ENCODE data around the gene SLC5A8.

Gene SLC5A8, protein sequence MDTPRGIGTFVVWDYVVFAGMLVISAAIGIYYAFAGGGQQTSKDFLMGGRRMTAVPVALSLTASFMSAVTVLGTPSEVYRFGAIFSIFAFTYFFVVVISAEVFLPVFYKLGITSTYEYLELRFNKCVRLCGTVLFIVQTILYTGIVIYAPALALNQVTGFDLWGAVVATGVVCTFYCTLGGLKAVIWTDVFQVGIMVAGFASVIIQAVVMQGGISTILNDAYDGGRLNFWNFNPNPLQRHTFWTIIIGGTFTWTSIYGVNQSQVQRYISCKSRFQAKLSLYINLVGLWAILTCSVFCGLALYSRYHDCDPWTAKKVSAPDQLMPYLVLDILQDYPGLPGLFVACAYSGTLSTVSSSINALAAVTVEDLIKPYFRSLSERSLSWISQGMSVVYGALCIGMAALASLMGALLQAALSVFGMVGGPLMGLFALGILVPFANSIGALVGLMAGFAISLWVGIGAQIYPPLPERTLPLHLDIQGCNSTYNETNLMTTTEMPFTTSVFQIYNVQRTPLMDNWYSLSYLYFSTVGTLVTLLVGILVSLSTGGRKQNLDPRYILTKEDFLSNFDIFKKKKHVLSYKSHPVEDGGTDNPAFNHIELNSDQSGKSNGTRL

GRCh38 chr12:101209319-101210302 lies at the start of gene SLC5A8:
Gene SLC5A8, minus strand, starts transcription at chr12:101210238. Its CDS starts 390 bp downstream, at chr12:101209848.
- DNase-seq: no peak

DNA sequence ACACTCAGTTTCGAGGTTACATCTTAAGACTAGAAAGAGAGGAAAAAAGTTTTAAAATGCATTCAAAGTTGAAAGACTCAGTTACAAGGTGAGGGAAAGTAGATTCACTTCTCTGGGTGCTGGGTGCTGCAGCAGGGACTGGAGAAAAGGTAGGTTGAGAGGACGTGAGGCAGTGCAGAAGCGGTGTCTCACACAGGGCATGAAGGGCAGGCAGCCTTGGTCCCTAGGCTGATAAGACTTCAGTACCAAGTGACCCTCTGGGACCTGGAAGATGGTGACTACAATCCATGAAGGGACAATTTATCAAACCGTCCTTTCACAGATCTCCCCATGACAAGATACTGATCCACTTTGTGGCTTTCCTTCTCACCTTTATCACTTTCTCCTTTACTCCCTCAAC lies 47.3 kb upstream of the SLC5A8 start:
- no peak for DNase-seq

- DNase-seq: no peak
These were observed 46.2 kb upstream of the SLC5A8 start for GRCh38 chr12:101256266-101256665.

GRCh38 chr12:101243616-101244015 lies 33.6 kb upstream of the SLC5A8 start:
- DNase-seq: no peak

DNA sequence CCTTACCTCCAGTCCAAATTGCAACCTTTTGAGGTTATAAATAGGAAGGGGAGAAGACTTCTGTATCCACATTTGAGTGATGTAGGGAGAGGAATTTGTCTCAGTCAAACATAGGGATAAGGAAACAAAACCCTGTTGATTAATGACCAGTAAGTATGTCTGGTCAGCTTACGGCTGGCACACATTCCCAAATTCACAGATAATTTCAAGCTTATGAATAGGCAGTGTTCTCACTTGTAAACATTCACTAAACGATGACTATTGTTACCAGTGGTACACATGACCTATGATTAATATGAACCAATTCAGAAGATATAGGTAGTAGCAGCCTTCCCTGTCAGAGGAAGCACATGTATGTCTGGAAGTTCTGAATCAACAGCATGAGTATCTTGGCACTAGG lies 33.0 kb upstream of the SLC5A8 start:
- DNase-seq: no peak

DNA sequence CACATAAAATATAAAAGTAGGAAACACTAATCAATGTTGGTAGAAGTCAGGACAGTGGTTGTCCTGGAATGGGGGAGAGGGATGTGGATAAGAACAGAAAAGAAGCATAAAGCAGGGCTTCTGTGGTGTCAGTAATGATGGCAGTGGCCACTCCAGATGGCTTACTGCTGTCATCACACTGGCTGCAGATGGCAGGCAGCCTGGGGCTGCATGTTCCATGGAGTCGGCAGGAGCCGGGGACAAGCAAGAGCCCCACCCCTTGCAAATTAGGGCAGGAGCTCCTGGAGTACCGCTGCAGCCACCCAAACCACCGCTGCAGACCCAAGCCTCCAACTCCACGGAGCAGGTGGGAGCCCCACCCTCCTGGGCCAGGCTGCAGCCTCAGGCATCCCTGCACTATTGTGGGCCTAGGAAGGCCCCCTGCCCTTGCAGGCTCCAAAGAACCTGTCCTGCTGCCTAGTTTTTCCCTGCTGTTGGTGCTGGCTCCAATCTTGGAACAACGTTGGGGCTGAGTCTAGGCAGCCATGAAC lies 28.8 kb upstream of the SLC5A8 start:
- DNase-seq: no peak

DNA sequence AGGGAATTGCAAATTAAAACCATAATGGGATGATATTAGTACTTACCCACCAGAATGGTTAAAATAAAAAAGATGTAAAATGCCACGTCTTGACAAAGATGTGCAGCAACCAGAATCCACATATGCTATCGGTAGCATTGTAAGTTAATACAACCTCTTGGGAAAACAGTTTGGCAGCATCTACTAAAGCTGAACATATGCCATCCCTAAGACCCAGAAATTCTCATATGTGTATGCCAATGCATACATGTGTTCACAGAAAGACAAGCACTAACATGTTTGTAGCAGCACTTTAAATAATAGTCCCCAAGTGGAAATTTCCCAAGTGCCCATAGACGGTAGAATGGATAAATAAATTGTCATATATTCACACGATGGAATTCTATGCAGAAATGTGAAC lies 28.3 kb upstream of the SLC5A8 start:
- DNase-seq: no peak

DNA sequence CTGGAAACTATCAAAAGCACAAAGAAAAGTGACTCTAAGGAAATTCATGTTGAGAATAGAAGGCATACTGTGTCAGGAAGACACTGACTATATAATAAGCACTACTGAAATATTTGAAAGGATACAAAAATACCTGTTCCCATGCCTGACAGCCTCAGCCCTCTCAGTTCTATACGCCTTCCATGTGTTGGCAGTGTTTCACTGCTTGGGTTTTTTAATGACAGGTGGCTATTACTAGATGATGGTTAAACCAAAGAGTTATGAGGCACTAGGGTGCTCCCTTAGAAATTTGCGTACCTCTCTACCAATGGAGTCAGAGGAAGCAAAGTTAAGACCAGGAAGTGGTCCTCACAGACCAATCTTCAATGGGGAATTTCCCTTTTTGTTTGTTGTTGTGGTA lies 25.6 kb upstream of the SLC5A8 start:
- DNase-seq: no peak

GRCh38 chr12:101231636-101232035 lies 21.6 kb upstream of the SLC5A8 start:
- DNase-seq: no peak

DNA sequence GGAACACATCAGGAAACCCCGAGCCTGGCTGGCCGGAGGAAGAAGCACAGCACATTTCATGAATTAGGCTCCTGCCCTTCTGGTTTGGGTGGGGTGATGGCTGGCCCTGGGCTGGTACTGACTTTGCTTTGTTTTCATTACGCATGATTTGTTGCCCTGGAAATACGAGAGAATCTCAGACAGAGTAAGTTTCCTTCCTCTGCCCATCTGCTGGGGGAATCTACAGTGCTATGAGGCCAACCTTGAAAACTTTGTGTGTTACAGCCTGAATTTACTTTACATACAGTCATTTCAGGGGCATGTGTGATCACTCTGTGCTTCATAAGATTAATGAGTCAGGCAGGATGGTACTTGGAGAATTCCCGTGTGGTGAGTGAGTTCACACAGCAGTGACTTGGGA lies 20.5 kb upstream of the SLC5A8 start:
- no peak for DNase-seq

DNA sequence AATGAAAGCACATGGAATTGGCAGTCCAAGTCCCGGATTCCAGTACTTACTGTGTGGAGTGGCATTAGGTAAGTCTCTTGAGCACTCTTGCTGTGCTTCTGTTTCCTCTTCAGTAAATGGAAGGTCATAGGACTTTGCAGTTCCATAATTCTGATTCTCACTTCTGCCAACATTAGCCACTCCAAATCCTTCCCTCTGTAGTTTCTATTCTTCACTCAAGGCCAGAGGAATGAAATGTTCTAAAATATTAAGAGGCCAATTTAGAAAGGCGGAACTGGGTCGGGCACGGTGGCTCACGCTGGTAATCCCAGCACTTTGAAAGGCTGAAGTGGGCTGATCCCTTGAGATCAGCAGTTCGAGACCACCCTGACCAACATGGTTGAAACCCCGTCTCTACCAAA lies 19.8 kb upstream of the SLC5A8 start:
- no peak for DNase-seq

DNA sequence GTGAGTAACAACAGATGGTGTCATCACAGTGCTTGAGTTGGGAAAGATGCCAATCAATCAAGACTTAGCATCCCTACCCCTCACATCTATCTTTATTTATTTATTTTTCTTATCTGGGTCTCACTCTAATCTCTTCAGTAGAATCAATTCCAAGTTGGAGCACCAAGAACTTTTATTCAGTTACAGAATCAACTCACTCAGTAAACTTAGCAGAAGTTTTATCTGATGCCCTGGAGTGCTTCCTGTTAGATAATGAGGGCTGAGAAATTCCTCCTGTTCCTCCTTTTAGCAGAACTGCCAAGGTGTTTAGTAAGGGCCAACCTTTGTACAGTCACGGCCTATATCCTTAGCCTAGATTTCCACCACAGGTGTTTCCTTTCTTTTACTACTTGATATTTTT lies 11.3 kb upstream of the SLC5A8 start:
- DNase-seq: no peak

- DNase-seq: no peak
These were observed 6.8 kb upstream of the SLC5A8 start for GRCh38 chr12:101216810-101217209.

DNA sequence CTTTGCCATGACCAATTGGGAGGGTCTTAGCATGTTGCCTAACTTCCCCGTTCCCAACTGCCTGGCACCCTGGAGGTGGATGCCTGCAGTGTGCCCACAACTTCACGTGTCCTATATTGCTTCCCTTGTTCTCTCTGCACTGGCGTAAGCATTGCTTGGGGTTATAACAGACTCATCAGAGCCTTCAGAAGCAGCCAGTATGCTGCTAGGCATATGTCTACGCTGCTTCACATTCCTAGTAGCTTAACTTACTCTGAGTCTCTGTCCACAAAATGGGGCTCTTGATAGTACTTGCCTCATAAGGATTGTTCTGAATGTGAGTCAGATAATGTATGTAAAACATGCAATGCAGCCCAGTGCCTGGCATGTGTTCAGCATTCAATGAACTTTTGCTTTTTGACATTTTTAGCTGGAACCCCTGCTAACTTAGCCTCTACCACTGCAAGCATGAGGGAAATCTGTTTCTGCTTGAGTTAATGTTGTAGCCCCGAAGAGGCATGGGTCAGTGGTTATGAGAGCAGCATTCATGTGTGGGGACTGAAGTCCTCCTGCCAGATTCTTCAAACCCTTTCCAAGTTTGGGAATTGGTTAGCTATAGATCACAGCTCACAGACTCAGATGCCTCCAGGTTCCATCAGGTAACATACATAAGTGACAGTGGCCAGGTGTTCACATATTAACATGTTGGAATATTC lies 2.8 kb downstream of the SLC5A8 start:
- DNase-seq: no peak

- no peak for DNase-seq
These were observed 5.3 kb downstream of the SLC5A8 start for GRCh38 chr12:101204602-101205304.

- no peak for DNase-seq
These were observed 9.2 kb downstream of the SLC5A8 start for GRCh38 chr12:101200824-101201223.

DNA sequence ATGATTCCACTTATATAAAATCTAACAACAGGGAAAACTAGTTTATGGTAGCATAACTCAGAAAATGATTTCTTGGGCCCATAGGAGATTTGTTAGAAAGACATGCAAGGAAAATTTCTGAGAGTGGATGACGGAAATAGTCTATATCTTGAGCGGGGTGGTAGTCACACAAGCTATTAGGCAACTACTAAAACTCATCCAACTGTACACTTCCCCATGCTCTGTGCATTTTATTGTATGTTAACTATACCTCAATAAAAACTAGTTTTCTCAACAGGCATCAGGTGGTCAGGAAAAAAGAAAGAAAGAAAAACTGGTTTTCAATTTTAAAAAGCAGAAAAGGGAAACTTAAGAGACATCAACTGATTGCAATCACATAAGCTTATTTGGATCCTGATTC lies 9.9 kb downstream of the SLC5A8 start:
- DNase-seq: no peak

GRCh38 chr12:101186291-101186690 lies 23.7 kb downstream of the SLC5A8 start:
- no peak for DNase-seq

DNA sequence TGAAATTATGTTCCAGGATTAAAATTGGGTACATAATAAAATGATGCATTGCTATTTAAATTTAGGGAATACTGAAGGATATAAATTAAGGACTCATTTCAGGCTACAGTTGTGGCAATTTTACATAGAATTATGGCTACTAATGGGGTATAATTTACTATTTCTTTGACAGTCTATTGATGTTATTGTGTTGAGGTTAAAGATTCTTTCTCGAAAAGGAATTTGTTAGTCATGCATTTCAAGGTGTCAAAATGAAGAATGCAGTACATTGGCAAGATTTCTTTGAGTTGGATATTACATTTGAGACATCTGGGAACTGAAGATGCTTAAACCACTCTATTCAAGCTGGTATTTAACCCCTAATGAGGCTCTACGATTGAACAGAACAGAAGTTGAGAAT lies 28.3 kb downstream of the SLC5A8 start:
- no peak for DNase-seq

GRCh38 chr12:101174541-101174940 lies 35.5 kb downstream of the SLC5A8 start:
- no peak for DNase-seq

GRCh38 chr12:101173197-101173749 lies 36.8 kb downstream of the SLC5A8 start:
- no peak for DNase-seq

- no peak for DNase-seq
These were observed 37.7 kb downstream of the SLC5A8 start for GRCh38 chr12:101172316-101172715.

All from GDM1 (cell line).